ENCODE results near the gene ASXL2. TPM values are rescaled to one million over a fixed set of nuclear protein-coding genes. Genes with fewer than 3 reads are reported as not detected.

The ASXL2 gene
- total and polyA plus RNA-seq, 7 donors = 1.8 to 15.5 (median 10.7) TPM

DNA sequence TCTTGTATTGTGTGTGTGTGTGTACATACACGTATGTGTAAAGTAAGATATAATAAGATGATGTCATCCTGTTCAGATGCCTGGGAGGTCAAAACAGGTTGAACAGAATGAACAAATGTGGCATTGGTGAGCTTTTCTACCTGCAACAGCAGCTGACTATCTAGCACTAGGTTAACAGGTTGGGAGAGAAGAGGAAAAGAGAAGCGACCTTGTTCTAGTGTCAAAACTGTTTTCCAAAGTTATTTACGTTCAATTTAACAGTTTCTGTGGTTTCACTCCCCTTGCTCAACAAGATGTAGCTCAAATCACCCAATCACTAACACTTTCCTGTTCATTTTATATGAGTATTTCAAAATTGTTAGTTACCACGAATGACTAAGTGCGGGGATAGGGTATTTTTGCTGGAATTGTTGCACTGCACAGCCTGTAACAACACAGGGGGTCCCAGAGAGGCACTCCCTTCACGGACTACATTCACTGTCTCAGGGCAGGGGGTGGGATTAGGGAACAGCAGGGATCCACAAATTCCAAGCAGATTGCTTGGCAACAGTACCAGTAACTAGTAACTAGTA, 137.4 kb downstream of the ASXL2 start:
- Histone ChIP-seq H3K27ac (no peak overlapping the region), H3K36me3 (peaks cover 17 to 42% (median 20%) of the 10 kb centered on the region in 4 donors), H3K4me3 (no peak overlapping the region), H3K9me3 (no peaks in the 10 kb centered on the region), H3K27me3 (no peaks in the 10 kb centered on the region), H3K4me1 (no peaks in the 10 kb centered on the region)
- no peak for DNase-seq
- intact Hi-C loops (cut with DNase I) = no loop called here
- TF ChIP-seq, protein P1, sequence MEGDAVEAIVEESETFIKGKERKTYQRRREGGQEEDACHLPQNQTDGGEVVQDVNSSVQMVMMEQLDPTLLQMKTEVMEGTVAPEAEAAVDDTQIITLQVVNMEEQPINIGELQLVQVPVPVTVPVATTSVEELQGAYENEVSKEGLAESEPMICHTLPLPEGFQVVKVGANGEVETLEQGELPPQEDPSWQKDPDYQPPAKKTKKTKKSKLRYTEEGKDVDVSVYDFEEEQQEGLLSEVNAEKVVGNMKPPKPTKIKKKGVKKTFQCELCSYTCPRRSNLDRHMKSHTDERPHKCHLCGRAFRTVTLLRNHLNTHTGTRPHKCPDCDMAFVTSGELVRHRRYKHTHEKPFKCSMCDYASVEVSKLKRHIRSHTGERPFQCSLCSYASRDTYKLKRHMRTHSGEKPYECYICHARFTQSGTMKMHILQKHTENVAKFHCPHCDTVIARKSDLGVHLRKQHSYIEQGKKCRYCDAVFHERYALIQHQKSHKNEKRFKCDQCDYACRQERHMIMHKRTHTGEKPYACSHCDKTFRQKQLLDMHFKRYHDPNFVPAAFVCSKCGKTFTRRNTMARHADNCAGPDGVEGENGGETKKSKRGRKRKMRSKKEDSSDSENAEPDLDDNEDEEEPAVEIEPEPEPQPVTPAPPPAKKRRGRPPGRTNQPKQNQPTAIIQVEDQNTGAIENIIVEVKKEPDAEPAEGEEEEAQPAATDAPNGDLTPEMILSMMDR (IDR thresholded peaks at IDR 0.05) = no peak
- no peak for TF ChIP-seq POLR2A (IDR thresholded peaks at IDR 0.05)
- no peak for TF ChIP-seq EP300 (IDR thresholded peaks at IDR 0.05)
- no peak for TF ChIP-seq POLR2AphosphoS5 (IDR thresholded peaks at IDR 0.05)
- WGBS, 2 donors = 72 to 76% methylated on average over 6 of the region's 6 CpGs

DNA sequence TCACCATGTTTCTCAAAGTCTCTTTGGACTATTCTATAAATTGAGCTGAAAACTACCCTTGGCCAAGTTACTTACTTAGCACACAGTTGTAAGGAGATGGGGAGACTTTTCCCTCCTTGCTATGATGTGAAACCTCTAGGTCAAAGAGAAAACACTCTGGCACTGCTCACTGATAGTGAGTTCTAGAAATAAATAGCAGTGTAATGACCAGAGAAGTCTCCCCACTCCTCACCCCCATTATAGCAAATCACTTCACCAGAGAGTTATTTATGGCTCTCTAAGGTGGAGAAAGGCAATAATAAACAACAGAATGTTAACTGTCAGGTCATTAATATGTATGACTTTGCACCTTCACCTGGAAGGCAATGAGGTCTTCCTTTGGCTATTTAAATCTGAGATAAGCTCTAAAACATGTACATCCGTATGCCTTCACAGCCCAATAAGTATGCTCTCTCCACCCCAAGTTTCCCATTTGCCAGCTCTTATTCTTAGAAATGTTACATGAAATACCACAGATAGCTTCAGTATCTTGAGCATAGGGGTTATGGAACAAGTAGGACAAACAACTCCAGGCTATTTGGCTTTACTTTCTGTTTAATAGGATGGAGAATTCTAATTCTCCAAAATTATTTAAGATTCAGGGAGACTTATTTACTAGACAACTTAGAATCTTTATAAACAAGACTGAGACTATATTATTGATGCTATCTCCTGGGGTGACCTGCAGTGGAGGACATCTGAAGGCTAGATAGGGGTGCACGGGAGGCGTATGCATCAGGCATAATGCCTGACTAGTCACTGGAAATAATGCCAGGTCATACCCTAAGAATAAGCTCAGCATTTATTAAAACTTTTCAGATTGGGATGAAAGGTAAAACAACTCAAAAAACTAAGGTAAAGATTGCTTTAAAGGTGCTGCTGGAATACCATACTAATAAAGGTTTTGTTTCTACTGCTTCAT, 139.6 kb downstream of the ASXL2 start:
- H3K27ac ChIP-seq = no peak overlapping the region
- no peak for TF ChIP-seq EP300 (IDR thresholded peaks at IDR 0.05)
- TF ChIP-seq POLR2AphosphoS5 (IDR thresholded peaks at IDR 0.05) = no peak
- TF ChIP-seq POLR2A (IDR thresholded peaks at IDR 0.05) = no peak
- TF ChIP-seq, protein P1 (IDR thresholded peaks at IDR 0.05) = no peak
- WGBS, 2 donors = 83 to 91% methylated on average over 3 of the region's 3 CpGs
- peaks cover 12 to 27% (median 15%) of the 10 kb centered on the region in 4 donors for H3K36me3 ChIP-seq
- intact Hi-C loops (cut with DNase I) = no loop called here
- no peaks in the 10 kb centered on the region for H3K4me1 ChIP-seq
- no peaks in the 10 kb centered on the region for H3K9me3 ChIP-seq
- no peak overlapping the region for H3K4me3 ChIP-seq
- no peaks in the 10 kb centered on the region for H3K27me3 ChIP-seq
- no peak for DNase-seq

DNA sequence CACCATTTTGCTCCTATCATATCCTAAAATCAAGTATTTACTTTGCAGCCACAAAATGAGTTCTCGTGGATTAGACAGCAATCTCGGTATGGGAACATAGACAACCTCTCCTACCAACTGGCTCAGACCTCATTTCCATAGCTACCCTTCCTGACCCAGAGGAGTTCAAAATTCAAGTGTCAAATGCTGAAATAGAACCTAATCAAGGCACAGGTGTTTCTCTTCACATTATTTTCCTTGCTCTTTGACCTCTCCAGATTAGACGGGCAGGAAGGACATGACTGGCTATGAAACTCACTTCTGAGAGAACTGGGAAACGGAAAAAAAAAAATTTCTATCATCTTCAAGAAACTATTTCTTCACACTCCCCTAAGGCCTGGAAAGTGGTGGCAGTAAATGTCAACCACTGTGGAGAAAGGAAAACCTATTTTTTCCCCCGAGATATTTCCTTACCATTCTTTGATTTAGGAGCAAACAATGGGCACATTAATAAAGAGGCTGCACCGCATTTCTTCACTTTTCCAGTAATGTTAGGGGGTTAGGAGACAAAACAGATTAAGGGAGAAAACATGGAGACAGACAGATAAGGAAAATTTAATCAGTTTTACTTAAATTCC, 141.3 kb downstream of the ASXL2 start:
- H3K4me3 ChIP-seq = no peak overlapping the region
- no peak for TF ChIP-seq POLR2AphosphoS5 (IDR thresholded peaks at IDR 0.05)
- TF ChIP-seq EP300 (IDR thresholded peaks at IDR 0.05) = no peak
- no peak for TF ChIP-seq POLR2A (IDR thresholded peaks at IDR 0.05)
- no peaks in the 10 kb centered on the region for H3K9me3 ChIP-seq
- WGBS, 2 donors = 83 to 87% methylated on average over 6 of the region's 6 CpGs
- no peak for DNase-seq
- intact Hi-C loops (cut with DNase I) = no loop called here
- H3K36me3 ChIP-seq = peaks cover 0 to 10% (median 3%) of the 10 kb centered on the region in 4 donors
- no peaks in the 10 kb centered on the region for H3K4me1 ChIP-seq
- no peak overlapping the region for H3K27ac ChIP-seq
- H3K27me3 ChIP-seq = no peaks in the 10 kb centered on the region

DNA sequence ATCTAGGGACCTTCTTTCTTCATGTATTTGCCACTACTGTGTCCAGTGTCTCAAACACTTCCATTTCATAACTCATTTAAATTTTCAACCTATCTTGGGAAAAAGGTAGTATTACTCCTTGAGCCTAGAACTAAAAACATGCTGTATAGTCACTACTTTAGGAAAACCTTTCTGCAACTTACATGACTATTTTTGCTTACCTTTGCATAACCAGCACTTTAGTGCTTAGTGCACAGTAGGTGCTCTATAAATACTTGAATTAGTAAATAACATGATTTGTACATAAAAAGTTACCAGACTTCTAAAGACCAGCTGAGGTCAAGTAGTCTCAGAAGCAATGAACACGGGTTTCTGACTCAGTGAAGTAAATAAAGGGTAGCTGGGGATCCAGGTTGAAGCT, 142.5 kb downstream of the ASXL2 start:
- DNase-seq = no peak
- no peak overlapping the region for H3K4me3 ChIP-seq
- H3K4me1 ChIP-seq = no peaks in the 10 kb centered on the region
- H3K9me3 ChIP-seq = no peaks in the 10 kb centered on the region
- no peak for TF ChIP-seq POLR2AphosphoS5 (IDR thresholded peaks at IDR 0.05)
- no peak for TF ChIP-seq POLR2A (IDR thresholded peaks at IDR 0.05)
- TF ChIP-seq, protein P1 (IDR thresholded peaks at IDR 0.05) = no peak
- no peaks in the 10 kb centered on the region for H3K27me3 ChIP-seq
- no peak overlapping the region for H3K27ac ChIP-seq
- 82 to 95% methylated on average over 1 of the region's 1 CpG for WGBS, 2 donors
- H3K36me3 ChIP-seq = no peaks in the 10 kb centered on the region
- intact Hi-C loops (cut with DNase I) = no loop called here

DNA sequence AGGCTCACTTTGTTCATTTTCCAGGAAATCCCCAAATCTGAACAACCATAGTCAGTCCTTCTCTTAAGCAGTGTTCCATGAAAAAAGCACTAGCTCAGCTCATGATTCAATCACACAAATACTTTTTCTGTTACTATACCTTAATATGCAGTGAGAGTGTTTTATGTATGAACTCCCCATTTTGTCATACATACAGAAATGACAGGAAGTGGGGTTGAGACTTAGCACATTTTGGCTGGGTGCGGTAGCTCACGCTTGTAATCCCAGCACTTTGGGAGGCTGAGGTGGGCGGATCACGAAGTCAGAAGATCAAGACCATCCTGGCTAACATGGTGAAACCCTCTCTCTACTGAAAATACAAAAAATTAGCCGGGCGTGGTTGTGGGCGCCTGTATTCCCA, 149.7 kb downstream of the ASXL2 start:
- no peak for DNase-seq
- H3K27me3 ChIP-seq = no peaks in the 10 kb centered on the region
- H3K9me3 ChIP-seq = no peaks in the 10 kb centered on the region
- TF ChIP-seq EP300 (IDR thresholded peaks at IDR 0.05) (no peak), POLR2AphosphoS5 (IDR thresholded peaks at IDR 0.05) (no peak), POLR2A (IDR thresholded peaks at IDR 0.05) (no peak)
- TF ChIP-seq, protein P1 (IDR thresholded peaks at IDR 0.05) = no peak
- intact Hi-C loops (cut with DNase I) = no loop called here
- H3K27ac ChIP-seq = no peak overlapping the region
- no peaks in the 10 kb centered on the region for H3K4me1 ChIP-seq
- no peaks in the 10 kb centered on the region for H3K36me3 ChIP-seq
- WGBS, 2 donors = 86 to 93% methylated on average over 7 of the region's 7 CpGs
- no peak overlapping the region for H3K4me3 ChIP-seq
